ENCODE measurements around the gene ZCCHC14.

The ZCCHC14 gene

DNA sequence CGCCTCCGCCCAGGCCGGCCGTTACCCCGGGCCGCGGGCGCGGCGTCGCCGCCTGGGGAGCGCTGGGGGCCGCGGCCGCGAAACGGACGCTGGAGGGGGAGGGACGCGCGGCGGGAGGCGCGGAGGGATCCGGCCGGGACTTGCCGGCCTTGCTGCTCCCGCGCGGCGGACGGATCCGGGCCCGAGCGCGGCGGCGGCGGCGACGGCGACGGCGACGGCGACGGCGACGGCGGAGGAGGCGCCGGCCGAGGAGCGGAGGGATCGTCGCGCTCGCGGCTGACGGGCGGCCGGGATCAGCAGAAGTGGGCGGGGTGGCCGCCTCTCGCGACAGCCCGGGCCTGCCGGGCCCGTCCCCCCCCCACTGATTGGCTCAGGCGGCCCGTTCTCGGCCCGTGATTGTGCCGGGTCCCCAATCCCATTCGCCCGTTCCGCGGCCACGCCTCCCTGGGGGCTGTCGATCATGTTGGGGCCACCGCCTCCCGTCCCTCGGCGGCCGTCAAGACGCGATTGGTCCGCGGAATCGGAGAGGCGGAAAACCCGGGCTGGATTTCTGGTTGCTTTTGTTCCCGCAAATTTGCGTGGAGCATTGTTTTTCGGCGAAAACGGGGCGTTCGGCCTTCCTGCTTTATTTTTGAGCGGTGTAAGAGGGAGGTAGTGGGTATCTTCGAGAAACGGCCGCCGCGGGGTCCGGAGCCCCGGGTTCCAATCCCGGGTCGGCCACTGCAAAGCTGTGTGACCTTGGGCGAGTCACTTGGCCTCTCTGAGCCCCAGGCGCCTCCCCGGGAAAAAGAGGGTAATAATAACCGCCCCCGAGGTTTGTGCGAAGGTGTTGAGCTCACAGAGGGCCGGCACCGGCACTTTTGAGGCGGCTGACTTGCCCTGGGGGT is at the start of gene ZCCHC14:
Gene ZCCHC14, minus strand, starts transcription at position 304 of the 887 bp plus-strand sequence. CDS start 786 bp downstream, outside the sequence.
- peak; percentile 99 for DNase-seq

DNA sequence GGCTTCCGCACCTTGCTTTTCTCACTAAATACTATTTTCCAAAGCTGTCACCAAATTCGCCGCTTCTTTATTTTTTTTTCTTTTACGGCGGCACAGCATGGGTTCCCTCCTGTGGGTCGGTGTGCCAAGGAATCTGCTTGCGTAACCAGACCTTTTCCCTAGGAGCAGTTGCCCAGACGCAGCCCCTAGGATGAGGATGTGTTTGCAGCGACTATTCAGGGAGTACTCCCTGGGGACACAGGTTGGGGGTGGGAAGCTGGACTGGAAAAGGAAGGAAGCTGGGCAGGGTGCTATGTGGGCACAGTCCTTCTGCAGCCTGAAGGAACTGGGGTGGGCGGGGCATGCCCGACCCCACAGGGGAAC is 49.0 kb upstream of the ZCCHC14 start:
- DNase-seq: no peak

DNA sequence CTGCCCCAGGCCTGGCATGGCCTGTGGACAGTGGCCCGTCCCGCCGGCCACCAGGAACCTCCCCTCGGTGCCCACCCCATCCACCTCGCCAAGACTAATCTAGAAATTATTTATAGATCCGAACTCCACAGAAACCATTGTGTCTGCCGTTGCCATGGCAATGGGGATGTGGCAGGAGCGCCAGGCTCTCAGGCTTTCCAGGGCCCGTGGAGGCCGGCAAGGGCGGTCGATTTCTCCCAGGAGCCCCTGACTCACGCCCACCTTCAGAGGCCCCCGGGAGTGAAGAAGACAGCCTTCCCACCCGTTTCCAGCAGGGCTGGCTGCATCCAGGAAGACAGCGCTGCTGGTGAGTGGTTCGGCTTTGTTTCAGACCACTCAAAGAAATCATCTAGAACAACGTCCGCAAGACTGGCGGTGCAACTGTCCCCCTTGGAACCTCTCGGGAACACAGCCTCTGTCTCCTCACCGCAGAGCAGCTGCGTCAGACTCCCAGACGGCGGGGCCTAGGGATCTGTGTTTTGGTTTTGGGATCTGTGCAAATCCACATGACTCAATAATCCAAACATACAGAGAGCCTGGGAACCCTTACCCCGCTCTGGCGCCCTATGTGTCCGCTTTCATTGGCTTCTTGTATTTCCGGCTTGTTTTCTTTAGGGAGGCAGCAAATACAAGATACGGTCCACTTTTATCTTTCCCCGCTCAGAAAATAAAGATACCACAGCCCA is 48.5 kb upstream of the ZCCHC14 start:
- no peak for DNase-seq

DNA sequence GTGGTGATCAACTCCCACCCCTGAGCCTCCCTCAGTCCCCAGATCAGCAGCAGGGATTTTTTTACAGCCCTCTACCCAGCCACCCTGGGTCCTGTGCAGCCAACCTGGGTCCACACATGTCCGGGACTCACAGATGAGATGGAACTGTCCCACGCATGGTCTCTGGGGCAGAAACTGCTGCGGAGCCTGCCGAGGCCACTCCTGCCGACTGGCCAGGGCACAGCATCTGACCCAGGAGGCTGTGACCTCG is 48.0 kb upstream of the ZCCHC14 start:
- DNase-seq: no peak

DNA sequence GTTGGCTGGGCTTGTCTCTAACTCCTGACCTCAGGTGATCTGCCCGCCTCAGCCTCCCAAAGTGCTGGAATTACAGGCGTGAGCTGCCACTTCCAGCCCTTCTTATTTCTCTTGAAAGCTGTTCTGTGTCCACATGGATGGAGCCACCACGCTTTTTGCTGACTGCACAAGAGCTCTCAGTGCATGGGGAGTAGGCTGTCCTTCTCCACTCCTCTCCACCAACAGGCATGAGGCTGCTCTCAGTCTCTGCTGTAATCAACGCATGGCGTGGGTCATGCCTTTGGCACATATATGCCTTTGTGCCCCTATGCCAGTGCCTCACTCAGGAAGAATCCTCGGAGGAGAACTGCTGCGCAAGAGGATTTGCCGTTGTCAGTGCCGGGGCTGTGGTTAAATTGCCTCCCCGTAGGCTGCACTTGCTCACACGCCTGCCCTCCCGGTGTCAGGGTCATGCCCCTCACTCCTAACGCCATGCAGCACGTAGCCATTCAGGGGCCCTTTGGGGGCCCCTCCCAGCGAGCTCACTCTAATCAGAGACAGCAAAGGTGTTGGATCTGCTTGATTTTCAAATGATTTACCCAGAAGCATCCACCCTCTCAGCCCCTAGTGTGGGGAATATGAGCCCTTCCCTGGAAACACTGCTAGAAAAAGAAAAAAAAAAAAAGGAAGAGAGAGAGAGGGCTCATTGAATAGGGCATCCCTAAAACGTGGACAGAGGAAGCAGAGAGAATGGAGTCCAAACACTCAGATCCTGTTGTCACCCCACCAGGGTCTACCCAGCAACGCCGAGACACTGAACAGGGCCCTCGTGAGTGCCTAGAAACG is 47.5 kb upstream of the ZCCHC14 start:
- no peak for DNase-seq

DNA sequence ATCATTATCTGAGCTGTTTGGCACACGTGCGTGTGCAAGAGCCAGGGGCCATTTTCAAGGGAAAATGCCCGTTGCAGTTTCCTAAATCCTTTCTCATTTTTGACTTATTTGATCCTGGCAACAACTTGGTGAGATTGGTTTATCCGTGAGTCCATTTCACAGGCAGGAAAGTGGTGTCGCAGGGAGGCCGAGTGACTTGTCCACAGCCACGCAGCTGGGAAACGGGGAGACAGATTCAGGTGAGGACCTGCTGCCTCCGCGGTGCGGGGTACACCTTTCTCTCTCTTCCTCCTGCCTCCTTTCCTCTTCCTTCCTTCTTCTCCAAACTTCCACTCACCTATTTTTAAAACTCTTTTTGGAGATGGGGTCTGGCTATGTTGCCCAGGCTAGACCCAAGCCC is 46.3 kb upstream of the ZCCHC14 start:
- DNase-seq: no peak

DNA sequence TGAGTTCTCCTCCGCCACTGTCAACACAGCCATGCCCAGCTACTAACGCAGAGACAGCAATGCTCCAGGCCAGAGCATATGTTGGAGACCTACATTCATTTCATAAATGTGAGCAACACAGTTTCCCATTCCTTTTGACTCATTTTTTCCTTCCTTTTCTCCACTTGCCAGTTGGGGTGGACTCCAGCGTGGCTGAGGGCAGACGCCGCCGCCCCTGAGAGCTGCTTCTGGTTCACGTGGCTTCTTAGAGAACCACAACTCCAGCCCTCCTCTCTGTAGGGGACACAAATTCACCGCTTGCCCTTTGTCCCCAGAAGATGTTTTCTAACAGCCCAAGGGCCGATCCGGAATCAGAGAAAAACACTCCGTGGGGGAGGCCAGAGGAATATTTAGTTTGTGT is 45.8 kb upstream of the ZCCHC14 start:
- no peak for DNase-seq

DNA sequence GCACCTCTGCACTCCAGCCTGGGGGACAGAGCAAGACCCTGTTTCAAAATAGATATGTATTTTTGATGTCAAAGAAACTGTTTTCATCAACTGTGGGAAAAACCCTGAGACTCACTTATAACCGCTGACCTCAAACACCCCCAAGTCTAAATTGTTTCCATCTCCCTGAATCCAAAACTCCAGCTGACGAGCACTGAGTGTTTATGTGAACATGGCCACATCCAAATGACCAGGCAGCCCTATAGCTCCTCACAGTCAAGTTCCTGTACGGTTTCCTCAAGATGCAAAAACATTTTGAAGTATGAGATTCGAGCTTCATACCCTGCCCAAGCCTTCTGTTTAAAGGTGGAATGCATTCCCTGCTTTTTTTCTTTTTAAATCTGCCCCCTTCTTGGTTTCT is 45.3 kb upstream of the ZCCHC14 start:
- no peak for DNase-seq

DNA sequence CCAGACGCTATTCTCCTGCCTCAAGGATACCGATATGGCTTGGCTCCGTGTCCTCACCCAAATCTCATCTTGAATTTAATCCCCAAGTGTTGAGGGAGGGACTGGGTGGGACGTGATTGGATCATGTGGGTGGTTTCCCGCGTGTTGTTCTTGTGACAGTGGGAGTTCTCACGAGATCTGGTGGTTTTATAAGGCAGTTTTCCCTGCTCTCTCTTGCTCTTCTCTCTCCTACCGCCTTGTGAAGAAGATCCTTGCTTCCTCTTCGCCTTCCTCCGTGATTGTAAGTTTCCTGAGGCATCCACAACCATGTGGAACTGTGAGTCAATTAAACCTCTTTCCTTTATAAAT is 43.9 kb upstream of the ZCCHC14 start:
- no peak for DNase-seq

DNA sequence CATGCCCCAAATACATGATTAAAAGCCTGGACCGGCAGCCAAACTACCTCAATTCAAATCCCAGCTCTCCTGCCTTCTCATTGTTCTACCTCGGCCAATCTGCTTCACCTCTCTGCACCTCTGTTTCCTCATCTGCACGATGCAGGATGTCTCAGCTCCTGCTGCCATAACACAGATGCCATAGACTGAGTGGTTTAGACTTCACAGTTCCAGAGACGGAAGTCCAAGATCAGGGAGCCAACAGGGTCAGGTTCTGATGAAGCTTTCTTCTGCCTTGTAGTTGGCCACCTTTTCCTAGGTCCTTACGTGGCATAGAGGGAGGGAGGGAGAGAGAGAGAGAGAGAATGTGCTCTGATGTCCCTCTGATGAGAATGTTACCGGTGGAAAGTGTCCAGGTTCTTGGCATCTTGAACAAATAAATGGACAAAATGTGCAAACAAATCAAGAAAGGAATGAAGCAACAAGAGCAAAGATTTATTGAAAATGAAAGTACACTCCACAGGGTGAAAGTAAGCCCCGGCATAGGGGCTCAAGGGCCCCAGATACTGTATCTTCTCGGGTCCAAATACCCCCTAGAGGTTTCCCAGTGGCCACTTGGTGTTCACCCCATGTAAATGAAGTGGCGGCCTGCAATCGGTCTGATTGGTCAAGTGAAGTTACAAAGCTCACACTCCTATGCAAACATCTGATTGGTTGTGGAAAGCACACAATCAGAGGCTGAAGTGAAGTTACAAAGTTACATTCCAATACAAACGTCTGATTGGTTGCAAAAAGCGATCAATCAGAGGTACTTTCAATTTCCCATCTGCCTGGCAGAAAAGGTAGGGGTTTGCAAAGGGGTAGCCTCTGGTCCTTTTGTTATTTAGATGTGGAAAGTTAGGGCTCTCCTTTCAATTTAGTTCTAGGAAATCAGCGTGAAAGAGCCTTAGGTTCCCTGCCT is 43.3 kb upstream of the ZCCHC14 start:
- no peak for DNase-seq

DNA sequence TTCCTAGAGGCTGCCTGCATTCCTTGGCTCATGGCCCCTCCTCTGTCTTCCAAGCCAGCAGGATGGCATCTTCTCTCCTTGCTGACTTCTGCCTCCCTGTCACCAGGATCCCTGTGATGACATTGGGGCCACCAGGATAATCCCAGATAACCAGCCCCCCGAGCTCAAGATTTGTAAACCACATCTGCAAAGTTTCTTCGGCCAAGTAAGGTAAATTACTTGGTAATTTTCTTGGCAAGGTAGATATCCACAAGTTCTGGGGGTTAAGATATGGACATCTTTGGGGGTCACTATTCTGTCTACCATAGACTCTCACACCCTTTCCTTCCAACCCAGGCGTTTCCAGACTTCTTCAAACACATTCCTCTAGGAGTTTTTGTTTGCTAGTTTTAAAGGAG is 42.6 kb upstream of the ZCCHC14 start:
- no peak for DNase-seq

DNA sequence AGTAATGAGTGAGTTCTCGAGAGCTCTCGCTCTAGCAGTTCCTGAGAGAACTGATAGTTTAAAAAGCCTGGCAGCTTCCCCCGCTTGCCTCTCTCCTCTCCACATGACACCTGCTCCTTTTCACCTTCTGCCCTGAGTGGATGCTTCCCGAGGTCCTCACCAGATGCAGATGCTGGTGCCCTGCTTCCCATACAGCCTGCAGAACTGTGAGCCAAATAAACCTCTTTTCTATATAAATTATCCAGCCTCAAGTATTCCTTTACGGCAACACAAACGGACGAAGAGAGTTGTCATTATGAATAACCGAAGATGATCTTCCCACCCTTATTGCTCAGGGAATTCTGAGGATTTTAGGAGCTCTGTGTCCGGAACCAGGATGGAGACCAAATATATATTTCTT is 41.9 kb upstream of the ZCCHC14 start:
- no peak for DNase-seq

DNA sequence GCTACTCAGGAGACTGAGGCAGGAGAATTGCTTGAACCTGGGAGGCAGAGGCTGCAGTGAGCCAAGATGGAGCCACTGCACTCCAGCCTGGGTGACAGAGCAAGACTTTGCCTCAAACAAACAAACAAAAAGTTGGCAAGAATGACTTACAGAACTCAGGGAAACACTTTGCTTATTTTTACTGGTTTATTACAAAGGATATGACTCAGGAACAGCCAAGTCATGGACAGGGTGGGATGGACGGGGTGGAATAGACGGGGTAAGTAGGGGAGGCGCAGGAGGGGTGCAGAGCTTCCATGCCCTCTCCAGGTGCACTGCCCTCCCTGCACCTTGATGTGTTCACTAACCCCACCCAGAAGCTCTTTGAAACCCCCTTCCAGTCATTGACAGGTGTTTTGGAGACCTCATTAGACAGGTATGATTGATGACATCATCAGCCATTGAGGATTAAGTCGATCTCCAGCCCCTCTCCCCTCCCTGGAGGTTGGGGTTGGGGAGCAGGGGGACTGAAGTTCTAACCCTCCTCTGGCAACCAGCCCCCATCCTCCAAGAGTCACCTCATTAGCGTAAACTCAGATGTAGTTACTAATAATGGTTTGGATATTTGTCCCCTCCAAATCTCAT is 41.3 kb upstream of the ZCCHC14 start:
- DNase-seq: no peak

DNA sequence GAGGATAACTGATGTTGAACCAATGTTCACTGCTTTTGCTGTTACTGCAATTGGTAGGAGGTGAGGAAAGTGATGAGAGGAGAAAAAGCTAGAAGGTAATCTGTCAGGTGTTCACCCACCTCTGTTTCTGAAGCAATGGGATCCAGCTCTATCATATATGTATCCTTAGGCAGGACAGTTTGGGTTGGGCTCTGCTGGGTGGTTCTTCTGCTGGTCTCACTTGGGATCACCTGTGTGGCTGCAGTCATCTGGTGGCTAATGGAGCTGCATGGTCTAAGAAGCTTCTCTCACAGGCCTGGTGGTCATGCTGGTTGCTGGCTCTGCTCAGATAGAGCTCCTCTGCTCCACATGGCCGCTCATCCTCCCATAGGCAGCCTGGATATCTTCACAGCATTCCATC is 40.2 kb upstream of the ZCCHC14 start:
- no peak for DNase-seq

DNA sequence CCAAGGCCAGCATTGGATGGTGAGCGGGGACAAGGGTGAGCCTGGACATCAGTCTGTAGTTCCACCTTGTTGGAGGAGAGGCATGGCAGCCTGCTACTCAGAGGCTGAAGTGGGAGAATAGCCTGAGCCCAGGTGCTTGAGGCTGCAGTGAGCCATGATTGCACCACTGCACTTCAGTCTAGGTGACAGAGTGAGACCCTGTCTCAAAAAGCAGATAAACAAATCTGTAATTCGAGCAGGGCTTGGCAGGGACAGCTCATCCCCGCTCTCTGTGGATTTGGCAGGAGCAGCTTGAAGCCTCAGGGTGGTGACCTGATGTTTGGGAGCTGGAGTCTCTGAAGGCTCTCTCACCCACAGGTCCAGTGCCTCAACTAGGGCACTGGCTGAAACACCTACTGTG is 38.6 kb upstream of the ZCCHC14 start:
- DNase-seq: no peak

DNA sequence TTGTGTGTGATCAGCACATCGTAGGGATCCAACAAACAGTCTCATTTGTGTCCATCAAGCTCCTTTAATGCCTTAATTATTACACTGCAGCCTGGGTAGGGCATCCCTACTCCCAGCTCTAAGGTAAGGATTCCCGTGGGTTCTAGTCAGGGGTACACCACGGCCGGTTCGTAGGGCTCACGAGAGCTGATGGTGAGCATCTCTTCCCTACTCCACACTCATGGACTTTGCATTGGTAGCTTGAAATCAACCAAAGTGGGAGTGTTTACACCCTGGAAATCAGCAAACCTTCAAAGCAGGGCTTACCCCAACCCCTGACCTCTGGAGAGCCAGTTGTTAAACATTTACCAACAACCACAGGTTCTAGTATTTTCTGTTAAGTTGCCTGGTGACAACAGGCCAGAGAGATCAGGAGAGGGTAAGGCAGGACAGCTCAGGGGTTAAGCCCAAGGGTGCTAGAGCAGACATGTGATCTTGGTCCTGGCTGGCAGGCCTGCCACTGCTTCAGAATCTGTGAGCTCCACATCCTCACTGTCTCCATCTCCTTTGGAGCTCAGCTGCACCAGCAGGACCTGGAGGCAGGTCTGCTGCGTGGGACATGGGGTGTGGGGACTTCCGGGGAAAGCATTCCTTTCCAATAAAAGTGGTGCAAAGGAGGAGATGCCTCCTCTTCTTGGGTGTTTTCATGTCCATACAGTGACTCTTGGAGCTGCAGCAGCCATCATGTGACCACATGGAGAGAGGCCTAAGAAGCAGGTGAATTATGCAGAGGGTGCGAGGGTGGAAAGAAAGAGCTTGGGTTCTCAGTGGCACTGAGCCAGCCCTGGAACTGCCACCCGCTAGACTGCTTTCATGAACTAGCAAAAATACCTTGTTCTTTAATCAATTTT is 36.1 kb upstream of the ZCCHC14 start:
- no peak for DNase-seq

DNA sequence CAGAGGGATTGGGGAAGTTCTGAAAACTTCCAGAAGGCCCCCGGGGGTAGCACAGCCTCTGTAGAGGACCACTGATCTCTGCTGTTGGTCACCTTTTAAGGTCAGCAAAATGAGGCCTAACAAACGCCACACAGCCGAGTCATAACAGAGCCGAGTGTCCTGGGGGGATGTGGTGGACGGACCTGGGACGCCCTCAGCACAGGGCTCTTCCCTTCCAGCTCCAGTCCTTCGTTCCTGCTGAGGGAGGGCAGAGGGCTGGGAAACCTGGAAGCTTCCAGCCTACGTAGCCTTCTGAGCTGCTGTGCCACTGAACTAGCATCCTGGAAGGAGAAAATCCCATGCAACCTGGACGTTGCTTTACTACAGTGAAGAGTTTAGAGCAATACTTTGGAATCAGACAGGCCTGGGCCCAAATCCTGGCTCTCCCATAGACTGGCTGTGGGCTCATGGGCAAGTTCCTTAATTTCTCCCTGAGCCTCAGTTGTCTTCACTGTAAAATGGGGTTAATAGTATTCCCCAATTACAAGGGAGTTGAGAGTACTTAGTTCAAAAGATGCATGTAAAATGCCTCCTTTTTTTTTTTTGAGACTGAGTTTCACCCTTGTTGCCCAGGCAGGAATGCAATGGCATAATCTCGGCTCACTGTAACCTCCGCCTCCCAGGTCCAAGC is 34.4 kb upstream of the ZCCHC14 start:
- DNase-seq: no peak

DNA sequence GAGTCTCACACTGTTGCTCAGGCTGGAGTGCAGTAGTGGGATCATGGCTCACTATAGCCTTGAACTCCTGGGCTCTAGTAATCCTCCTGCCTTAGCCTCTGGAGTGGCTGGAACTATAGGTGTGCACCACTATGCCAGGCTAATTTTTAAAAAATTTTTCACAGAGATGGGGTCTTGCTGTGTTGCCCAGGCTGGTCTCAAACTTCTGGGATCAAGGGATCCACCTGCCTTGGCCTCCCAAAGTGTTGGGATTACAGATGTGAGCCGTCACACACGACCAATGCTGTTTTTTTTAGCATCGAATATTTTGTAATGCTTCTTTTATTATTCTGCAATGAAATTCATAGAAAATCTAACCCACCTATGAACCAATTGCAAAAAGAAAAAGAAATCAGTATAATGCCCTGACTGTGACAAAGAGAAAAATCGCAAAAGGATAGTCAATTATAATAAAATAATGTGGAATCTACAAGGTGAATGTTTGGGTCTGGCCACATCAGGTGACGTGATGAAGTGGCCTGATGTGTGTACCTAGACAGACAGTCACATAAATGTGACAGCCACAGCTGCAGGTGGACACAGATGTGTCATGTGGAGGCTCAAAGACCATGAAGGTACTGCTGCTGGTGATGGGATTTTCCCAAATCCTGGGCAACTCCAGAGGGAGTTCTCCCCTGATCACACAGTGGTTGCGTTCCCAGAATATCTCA is 33.6 kb upstream of the ZCCHC14 start:
- DNase-seq: no peak

DNA sequence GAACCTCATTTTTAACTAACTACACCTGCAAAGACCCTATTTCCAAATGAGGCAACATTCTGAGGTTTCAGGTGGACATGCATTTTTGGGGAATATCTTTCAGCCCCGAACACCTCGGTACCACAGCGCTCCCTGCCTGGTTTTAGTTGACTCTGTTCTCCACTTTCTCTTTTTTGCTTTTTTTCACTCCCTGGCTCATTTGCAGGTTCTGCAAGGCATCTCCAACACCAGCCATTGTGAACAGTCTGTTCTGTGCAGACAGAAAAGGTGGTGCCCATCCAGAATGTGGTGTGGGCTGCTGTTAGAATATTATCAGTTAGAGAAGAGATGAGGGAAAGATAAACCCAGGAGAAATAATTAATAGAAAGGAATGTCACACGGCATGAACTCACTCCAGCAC is 32.5 kb upstream of the ZCCHC14 start:
- DNase-seq: no peak

DNA sequence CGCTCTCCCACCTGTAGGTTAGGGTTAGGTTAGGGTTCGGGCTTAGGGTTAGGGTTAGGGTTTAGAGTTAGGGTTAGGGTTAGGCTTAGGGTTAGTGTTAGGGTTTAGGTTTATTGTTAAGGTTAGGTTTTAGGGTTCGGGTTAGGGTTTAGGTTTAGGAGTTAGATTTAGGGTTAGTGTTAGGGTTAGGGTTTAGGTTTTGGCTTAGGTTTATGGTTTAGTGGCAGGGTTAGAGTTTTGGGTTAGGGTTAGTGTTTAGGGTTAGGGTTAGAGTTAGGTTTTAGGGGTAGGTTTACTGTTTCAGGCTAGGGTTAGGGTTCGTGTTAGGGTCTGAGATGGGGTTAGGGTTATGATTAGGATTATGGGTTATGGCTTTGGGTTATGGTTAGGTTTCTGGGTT is 31.6 kb upstream of the ZCCHC14 start:
- no peak for DNase-seq

Measured in CD4-positive, alpha-beta T cell treated with Interleukin-4 for 4 hours (primary cell).